Measurements from ENCODE around the gene AGBL5.
A peak's percentile ranks its signal among the peaks of the same experiment; 100 is the strongest.
"Not testable (repeated sequence)": the region's sequence is repeated elsewhere in the genome, so short reads cannot be mapped to it uniquely, and the experiment has no call there.

AGBL5 gene

DNA sequence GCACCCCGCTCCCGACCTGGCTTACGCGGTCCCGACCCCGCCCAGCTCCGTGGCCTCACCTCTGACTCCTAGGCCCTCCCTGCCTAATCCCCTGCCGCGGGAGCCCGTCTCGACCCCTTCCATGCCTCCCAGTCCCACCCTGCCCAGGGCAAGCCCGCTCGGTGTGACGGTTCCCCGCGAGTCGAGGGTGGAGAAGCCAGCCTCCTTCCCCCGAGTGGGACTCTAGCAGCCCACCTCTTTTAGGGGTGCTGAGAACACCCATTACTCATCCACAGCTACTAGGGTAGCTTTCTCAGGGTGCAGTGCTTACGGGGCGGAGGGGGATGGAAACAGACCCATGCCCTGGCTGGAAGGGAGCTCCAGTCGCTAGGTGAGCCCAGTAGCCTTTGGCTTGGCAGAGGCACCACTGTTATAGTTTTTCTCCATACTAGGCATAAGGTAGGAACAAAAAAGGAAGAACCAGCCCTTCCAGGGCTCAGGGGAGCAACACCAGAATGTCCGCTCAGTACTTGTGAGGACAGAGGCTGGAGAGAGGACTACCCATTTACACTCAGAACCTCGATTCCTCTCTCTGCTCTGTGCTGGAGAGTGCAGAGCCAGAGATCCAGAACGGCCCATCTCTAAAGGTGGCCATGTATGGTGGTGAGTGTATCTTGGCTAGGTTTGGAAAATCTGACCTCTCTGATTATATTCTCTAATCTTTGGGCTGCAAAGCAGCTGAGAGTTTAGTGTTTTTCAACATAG is 606 bp downstream of the AGBL5 start:
- no peak for DNase-seq (ENCODE audit: low read depth)

DNA sequence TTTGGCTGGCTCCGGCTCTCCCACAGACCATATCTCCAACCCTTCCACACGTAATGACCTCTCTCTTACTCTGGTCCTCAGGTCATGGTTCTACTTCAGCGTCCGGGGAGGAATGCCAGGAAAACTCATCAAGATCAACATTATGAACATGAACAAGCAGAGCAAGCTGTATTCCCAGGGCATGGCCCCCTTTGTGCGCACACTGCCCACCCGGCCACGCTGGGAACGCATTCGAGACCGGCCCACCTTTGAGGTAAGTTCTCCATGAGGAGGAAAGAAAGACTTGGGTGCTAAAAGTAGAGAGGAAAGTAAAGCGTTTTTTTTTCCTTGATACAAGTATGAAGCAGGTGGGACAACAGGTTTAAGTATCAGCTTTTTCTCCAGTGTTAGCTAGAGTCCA is 1.9 kb downstream of the AGBL5 start:
- DNase-seq (ENCODE audit: low read depth) = no peak

DNA sequence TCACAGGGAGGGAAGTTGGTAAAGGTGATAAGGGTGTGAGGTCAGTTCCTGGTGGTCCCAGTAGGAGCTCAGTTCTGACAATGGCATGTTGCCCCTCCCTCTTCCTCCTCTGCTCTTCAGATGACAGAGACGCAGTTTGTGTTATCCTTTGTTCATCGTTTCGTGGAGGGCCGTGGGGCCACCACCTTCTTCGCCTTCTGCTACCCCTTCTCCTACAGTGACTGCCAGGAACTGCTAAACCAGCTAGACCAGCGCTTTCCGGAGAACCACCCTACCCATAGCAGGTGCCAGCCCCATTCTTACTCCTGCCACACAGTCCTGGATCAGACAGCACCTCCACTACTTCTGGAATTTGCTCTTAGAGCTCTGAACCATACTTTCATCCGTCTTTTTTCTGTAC is 2.3 kb downstream of the AGBL5 start:
- DNase-seq (ENCODE audit: low read depth) = no peak

DNA sequence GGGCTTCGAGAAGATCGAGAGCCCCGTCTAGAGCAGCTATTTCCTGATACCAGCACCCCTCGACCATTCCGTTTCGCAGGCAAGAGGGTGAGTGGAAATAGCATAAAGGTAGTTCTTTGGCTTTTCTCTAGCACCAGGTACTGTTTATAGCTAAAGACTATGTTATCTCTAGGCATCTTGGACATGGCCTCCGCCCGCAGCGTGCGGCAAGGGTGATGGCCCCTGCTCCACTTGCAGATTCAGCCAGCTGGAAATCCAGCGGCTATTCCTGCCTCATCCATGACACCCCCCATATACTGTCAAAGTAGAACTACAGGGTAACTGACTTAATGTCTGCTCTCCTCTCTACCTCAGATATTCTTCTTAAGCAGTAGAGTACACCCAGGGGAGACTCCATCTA is 3.3 kb downstream of the AGBL5 start:
- no peak for DNase-seq (ENCODE audit: low read depth)

DNA sequence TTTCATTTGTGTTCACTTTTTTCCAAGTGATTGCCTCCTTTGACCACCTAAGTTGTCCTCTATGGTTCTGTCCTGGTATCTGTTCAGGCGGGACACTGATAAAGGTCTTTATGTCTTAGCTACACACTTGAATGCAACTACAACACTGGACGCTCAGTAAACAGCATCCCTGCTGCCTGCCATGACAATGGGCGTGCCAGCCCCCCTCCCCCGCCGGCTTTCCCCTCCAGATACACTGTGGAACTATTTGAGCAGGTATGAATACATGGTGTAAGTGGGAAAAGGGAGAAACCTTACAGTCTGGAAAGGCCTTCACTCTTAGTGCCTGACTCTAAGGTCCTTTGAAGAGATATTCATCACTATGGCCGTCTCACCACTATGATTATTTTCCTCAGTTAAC is 5.7 kb downstream of the AGBL5 start:
- DNase-seq (ENCODE audit: low read depth) = no peak

DNA sequence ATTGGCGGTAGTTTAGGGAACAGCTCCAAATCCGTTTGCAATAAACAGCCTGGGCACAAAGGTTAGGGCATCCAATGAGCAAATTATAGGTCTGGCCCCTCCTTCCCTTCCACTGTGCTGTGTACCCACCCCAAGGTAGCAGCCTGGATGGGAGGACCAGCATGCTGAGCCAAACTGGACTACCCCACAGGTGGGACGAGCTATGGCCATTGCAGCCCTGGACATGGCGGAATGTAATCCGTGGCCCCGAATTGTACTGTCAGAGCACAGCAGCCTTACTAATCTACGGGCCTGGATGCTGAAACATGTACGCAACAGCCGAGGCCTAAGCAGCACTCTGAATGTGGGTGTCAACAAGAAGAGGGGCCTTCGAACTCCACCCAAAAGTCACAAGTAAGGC is 6.7 kb downstream of the AGBL5 start:
- no peak for DNase-seq (ENCODE audit: low read depth)

DNA sequence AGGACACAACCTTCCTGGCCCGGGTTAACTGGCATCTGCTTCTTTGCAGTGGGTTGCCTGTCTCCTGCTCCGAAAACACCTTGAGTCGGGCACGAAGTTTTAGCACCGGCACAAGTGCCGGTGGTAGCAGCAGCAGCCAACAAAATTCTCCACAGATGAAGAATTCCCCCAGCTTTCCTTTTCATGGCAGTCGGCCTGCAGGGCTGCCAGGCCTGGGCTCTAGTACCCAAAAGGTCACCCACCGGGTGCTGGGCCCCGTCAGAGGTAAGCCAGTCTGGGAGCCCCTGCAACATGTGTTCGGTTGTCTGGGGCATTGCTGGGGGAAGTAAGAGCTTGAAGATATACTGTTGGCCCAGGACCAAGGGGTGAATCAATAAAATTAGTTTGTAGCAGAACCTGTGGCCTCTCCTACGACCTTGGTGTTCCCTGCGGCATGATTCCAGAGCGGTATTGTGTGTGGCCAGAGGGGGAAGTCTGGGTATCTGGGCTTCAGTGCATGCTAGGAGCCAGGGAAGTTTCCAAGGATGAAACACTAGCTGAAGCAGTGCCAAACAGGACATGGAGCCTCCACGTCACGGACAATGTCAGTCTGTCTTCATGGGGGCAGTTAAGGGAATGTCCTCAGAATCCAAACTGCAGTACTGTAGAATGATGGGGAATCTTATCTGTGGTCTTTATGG is 7.8 kb downstream of the AGBL5 start:
- no peak for DNase-seq (ENCODE audit: low read depth)

DNA sequence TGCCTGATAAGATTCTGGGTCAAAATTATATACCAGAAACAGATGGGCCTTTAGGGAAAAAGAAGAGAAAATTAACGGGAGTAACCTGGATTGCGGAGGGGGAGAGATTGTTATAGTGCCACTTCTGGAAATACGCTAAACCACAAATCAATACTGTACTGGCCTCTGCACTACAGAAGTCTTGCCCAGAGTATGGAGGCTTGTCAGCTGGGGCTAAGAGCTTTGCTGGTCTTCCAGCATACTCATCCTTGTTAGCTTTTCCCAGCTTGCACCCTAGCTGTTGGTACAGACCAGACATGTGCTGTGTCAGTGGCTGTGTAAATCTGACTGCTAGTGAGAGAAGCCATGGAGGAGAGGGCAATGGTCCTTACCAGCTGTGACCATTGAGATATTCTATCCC is 8.9 kb downstream of the AGBL5 start:
- no peak for DNase-seq (ENCODE audit: low read depth)

DNA sequence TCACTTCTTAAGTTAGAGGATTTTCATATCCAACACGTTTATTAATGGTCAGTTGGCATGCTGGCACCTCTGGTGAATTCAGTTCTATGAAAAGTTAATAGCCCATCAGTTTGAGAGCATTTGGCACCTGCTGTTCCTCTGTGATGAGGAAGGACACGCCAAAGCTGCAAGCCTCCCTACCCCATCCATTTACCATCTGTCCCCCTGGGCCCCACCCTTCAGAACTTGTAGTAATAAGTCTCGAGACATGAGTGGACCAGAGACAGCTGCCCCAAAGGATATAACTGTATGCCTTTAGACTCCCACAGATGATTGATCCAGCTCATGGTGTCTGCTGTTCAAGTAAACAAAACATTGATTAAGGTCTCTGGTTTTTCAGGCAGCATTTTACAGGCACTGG is 13.7 kb downstream of the AGBL5 start:
- DNase-seq (ENCODE audit: low read depth) = no peak

DNA sequence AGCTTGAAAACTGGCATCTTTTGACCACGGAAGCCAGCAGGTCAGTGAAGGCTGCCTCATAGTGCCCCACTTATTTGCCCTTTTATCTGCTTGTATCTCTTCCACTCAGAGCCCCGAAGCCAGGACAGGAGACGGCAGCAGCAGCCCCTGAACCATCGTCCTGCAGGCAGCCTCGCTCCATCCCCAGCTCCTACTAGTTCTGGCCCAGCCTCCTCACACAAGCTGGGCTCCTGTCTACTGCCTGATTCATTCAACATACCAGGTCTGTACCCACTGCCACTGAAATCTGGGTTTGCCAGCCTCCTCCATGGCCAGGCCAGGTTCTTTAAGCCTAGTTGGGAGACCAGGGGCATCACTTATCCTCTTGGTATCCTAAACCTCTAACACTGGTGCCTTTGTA is 15.9 kb downstream of the AGBL5 start:
- no peak for DNase-seq (ENCODE audit: low read depth)

DNA sequence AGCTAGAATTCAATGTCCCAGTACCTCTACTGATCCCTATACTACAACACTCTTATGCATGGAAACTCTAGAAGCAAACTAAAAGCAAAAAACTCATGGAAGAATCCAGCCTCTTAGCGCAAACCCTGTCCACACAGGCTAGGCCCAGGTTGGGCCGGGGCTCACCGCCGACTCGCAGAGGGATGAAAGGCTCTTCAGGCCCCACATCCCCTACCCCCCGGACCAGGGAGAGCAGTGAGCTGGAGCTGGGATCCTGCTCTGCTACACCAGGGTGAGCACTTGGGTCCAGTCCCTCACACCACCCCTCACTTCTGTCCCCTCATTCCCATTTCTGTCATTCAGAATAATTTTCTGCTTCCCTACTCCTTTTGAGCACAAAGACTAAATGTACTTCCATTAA is 18.0 kb downstream of the AGBL5 start:
- no peak for DNase-seq (ENCODE audit: low read depth)

DNA sequence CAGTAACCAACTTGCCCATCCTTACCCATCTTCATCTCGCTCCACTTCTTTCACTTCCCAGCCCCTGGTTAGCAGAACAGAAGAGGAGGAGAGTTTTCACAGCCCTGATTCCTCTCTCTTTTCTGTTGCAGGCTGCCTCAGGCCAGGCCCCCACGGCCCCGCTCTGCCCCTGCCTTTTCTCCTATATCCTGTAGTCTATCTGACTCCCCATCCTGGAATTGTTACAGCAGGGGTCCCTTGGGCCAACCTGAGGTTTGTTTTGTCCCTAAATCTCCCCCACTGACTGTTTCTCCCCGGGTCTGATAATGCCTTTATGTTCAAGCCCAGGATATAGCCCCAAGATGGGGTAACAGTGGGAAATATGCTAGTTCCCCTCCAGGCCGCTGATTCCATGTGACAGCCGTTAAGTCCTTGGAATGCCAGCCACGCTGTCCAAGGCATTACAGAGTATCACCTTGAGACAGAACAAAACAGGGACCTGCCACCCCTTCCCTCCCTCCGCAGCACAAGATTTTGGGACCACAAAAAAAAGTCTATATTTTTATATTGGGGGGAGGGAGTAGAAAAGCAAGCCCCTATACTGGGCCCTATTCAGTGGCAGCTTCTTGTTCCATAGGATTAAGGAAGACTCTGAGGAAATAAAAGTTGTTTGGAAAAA is 18.6 kb downstream of the AGBL5 start:
- DNase-seq (ENCODE audit: low read depth) = no peak

DNA sequence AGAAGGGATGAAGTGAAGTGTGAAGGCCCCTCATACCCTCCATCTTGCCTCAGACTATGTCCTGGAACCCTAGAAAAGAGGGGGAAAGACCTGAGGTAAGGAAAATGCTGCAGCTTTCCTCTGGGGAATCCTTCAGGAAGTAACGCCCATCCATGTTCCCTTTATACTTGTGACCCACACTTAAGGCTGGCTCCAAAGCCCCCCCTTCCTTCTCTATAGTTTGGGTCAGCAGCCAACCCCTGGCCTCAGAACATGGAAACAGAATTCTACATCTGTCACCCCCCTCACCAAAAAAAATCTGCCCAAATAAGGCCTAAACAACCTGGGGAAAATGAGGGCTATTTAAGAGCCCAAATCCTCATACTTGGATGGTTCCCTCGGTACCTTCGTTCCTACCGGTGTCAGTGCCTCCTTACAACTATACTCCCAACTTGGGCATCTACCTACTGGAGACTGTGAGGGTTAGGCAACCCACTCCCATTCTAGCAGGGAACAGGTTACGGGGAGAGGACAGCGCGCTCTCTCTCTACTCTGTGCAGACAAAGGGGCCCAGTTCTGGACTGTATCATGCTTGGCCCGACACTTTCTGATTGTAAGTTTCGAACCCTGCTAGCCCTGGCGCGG is 19.3 kb downstream of the AGBL5 start:
- no peak for DNase-seq (ENCODE audit: low read depth)

DNA sequence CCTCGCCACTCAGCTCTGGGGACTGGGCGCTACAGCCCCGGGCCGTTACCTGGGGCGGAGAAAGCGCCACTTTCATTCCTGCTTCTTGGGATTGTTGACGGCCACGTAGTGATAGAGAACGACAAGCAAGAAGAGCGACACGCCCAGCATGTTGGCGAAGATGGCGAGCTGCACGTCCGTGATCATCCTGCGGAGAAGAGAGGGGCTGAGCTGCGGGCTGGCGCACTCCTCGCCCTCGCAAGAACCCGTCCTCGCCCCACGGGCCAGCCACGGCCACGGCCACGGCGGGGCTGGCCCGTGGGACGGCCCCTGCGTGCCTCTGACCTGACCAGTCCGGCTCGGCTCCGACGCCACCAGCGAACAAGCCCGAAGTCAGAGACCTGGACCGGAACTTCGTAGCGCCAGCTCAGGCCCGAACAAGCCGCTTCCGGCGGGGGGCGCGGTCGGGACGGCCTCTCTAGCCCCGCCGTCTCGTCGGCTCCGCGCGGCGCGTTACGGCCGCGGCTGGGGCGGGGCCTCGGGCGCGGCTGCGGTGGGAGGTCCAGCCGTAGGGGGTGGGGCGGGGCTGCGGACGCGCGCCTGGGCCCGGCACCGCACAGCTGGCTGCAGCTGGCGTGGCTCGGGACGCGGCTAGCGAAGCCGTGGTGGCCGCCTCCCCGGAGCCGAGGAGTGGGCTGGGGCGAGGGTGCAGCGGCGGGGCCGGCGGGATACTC is 20.0 kb downstream of the AGBL5 start, which contains the start of gene OST4:
Gene OST4, minus strand, starts transcription at position 378 of the 713 bp plus-strand sequence.
- peak; percentile 82 for DNase-seq (ENCODE audit: low read depth)

DNA sequence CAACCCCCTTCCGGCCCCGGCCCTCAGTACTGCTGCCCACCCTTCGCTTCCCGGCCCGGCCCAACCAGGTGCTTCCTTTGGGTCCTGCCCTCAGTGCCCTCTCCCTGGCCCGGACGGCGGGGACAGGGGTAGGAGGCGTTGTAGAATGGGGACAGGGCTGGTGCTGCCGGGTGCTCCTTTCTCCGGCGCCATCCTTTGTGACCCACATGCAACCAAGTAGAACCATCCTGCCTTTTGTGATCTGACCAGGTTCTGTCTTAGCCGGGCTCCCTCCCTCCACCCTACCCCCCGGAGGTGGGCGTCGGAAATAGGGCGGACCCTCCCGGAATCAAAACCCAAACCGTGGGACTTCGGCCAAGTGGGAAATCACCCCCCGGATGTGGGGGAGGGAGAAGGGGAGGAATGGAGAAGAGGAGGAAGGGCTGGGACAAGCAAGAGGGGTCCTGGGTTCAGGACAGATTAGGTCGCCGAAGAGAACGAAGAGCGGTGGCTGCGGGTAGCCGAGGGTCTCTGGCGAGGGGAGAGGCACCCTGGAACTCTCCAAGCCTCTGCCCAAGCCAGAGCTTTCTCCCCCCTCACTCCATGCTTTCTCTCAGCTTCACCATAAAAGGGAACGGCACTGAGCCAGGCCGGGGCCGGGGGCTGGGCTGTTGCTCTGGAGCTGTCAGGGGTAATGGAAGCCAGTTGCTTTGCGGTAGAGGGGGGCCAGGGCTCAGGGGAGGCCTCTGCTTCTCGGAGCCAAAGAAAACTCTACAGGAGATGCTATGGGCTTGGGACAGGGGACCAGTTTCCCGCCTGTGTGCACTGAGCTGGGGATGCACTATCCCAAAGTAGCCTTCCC is 20.7 kb downstream of the AGBL5 start:
- peak; percentile 20 for DNase-seq (ENCODE audit: low read depth)

DNA sequence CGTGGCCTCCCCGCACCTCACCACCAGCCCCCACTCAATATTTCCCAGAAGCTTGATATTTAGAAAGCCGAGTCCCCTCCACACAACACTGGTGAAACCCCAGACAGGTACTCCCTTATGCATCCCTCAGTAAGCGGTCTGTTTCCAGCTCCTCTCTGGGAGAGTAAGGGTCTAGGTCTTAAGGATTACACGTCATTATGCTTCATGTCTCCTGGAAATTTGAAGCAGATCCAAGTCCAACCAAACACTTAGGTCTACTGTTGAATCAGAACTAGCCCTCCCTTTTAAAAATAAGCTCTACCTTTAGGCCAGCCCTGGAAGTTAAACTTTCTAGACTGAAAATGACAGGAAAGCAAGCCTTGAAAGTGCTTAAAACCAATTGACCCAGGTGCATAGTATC is 21.5 kb downstream of the AGBL5 start:
- DNase-seq (ENCODE audit: low read depth) = no peak

DNA sequence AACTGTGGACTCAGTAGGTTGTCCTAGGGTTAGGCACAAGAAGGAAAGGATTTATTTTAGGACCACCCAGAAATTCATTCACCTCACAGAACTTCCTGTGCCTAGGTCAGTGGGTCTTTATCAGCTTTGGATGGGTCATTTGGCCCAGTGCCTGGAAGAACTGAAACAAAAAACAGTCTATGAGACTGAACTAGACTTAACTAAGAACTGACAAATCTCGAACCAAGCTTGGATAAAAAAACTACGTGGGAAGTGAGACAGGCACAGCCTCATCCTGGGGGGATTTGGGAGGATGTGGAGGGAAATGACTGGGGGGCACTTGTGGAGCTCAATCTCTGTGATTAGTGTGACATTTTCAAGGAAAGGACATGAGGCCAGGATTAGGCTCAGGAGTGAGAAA is 22.3 kb downstream of the AGBL5 start:
- DNase-seq (ENCODE audit: low read depth) = no peak

DNA sequence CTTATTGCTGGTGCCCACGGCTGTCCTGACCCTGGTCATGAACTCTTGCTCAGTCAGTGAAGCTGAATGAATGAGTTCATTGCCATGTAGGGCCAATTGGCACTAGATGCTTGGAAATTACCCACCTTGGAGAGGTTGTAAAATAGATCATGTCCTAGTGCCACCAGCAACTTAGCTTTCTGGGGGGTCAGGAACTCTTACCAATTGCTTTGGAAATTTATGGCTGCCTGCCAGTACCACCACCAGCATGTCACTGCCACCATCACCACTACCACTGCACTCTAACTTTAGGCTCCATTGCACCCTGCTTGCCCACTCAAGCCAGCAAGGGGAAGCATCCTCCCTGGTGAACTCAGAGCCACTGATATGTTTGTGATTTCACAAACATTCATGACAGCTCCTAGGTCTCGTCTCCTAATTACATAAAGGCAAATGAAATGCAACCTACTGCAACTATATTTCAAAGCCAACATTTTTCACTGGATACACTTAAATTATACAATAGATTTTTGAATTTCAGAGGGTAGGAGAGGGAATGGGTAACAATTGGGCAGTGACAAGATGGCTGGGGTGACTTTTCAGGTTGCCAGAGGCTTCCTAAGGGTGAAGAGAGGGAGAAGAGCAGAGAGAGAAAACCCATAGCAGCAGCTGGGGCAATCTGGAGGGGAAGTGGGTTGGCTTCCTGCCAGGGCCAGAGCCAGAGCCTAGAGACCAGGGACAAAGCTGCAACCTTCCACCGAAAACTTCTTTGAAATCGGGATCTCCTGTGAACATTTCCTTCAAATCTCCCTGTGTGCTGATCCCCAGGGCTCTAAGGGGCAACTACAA is 23.5 kb downstream of the AGBL5 start:
- peak; percentile 36 for DNase-seq (ENCODE audit: low read depth)

DNA sequence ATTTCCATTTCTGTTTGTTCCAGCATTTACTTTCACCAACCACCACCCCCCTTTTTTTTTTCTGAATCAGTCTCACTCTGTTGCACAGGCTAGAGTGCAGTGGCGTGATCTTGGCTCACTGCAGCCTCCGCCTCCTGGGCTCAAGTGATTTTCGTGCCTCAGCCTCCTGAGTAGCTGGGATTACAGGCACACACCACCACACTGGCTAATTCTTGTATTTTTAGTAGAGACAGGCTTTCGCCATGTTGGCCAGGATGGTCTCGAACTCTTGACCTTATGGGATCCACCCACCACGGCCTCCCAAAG is 24.1 kb downstream of the AGBL5 start:
- not testable (repeated sequence) for DNase-seq (ENCODE audit: low read depth)

DNA sequence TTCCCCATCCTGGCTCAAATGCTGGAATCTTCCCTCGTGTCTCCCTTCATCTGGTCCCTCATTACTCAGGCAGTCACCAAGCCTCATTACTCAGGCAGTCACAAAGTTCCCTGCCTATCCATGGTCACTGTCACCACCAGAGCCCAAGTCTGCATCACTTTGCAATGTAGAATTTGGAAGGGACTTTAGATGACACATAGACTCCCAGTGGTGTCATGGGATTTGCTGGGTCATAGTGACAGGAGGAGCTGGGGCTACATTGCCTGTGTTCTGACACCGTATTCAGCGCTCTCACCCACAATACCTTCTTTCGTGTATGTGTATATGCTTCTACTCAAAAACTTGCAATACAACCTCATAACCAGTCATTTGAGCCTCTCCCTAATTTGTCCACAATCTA is 24.9 kb downstream of the AGBL5 start:
- no peak for DNase-seq (ENCODE audit: low read depth)

DNA sequence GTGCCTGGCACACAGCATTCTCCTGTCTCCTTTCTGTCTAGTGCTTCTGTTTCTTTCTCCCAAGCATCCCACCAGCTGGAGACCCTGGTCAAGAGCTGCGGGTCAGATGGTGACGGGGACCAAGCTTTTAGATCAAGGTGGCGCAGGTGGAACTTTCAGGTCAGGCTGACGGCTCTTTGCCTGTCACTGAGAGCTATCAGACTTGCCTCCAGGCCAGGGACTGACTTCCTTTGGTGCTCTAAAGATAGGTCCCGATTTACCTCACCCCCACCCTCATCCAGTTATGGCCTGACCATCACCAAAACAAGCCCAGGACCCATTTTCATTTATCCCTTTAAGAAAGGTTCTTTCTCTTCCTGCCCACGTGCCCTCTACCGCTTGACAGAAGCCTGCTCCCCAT is 25.8 kb downstream of the AGBL5 start:
- no peak for DNase-seq (ENCODE audit: low read depth)
